Neural cell (in vitro differentiated cells): ENCODE measurements around the gene POGZ. TPM values are rescaled to one million over a fixed set of nuclear protein-coding genes. Genes with fewer than 3 reads are reported as not detected.
"Not testable (repeated sequence)": the region's sequence is repeated elsewhere in the genome, so short reads cannot be mapped to it uniquely, and the experiment has no call there.

ENCODE experiments used
- H2AFZ ChIP-seq: fragments of 200-600, 300-800 bp; sonication (generic), shearing (Covaris generic); 2 replicates; pipeline ENCODE4 v1.6.0; 2014; ENCODE audit warnings: low read depth, mild to moderate bottlenecking, antibody characterized with exemption, low read length, moderate library complexity
- H3F3A ChIP-seq: fragments of 200-600 bp; shearing (Covaris generic); 2 replicates; pipeline ENCODE4 v1.6.1; 2016; ENCODE audit warnings: mild to moderate bottlenecking, moderate library complexity, mixed read lengths, antibody characterized with exemption, low read length; ENCODE audit not compliant: insufficient read depth, poor library complexity, severe bottlenecking
- H3K27ac ChIP-seq: fragments of 200-600, 300-800 bp; sonication (generic), shearing (Covaris generic); 2 replicates; pipeline ENCODE4 v1.5.1; 2014; ENCODE audit warnings: mild to moderate bottlenecking, low read length, moderate library complexity
- H3K27me3 ChIP-seq: fragments of 300-800, 200-600 bp; sonication (generic), shearing (Covaris generic); 2 replicates; pipeline ENCODE4 v1.6.0; 2014; ENCODE audit warnings: mild to moderate bottlenecking, low read depth, low read length, moderate library complexity; ENCODE audit not compliant: insufficient read depth
- H3K36me3 ChIP-seq: fragments of 300-800, 200-600 bp; sonication (generic), shearing (Covaris generic); 2 replicates; pipeline ENCODE4 v1.5.1; 2014; ENCODE audit warnings: mild to moderate bottlenecking, antibody characterized with exemption, low read length, moderate library complexity; ENCODE audit not compliant: insufficient read depth
- H3K4me2 ChIP-seq: fragments of 300-800, 200-600 bp; sonication (generic), shearing (Covaris generic); 2 replicates; pipeline ENCODE4 v1.6.0; 2014; ENCODE audit warnings: mild to moderate bottlenecking, low read length
- H3K4me3 ChIP-seq: fragments of 300-800, 200-600 bp; sonication (generic), shearing (Covaris generic); 2 replicates; pipeline ENCODE4 v1.5.1; 2014; ENCODE audit warnings: mild to moderate bottlenecking, low read length, moderate library complexity
- H3K79me2 ChIP-seq: fragments of 200-600 bp; shearing (Covaris generic); replicated peaks from 2 replicates; pipeline ENCODE4 v1.6.0; 2014; ENCODE audit warnings: mild to moderate bottlenecking, low read length, moderate library complexity; ENCODE audit not compliant: insufficient read depth
- H3K9ac ChIP-seq: fragments of 300-800, 200-600 bp; sonication (generic), shearing (Covaris generic); 2 replicates; pipeline ENCODE4 v1.6.1; 2016; ENCODE audit warnings: mild to moderate bottlenecking, low read length, mixed read lengths
- H3K9me2 ChIP-seq: fragments of 200-600 bp; shearing (Covaris generic); 2 replicates; pipeline ENCODE4 v1.6.1; 2016; ENCODE audit warnings: mild to moderate bottlenecking, low read length, mixed read lengths; ENCODE audit not compliant: insufficient read depth
- H3K9me3 ChIP-seq: fragments of 200-600, 300-800 bp; sonication (generic), shearing (Covaris generic); 2 replicates; pipeline ENCODE4 v1.6.1; 2016; ENCODE audit warnings: mild to moderate bottlenecking, mixed run types, low read length, moderate library complexity, mixed read lengths
- H4K20me1 ChIP-seq: fragments of 200-600 bp; shearing (Covaris generic); 2 replicates; pipeline ENCODE4 v1.6.1; 2016; ENCODE audit warnings: mild to moderate bottlenecking, mixed run types; ENCODE audit not compliant: insufficient read depth
- EP300 ChIP-seq: fragments of 450-650 bp; conservative IDR thresholded peaks from 2 replicates; pipeline ENCODE4 v1.6.1; 2014; ENCODE audit warnings: antibody characterized with exemption, mild to moderate bottlenecking, moderate library complexity; ENCODE audit not compliant: poor library complexity, severe bottlenecking
- EZH2 ChIP-seq: fragments of 200-600, 300-800 bp; shearing (Covaris generic), sonication (generic); IDR thresholded peaks from 2 replicates; pipeline ENCODE4 v1.6.1; 2014; ENCODE audit warnings: antibody characterized with exemption, low read length, borderline replicate concordance, mild to moderate bottlenecking; ENCODE audit not compliant: insufficient read depth, poor library complexity, severe bottlenecking
- MXI1 ChIP-seq: fragments of 450-650 bp; conservative IDR thresholded peaks from 2 replicates; pipeline ENCODE4 v1.6.1; 2014; ENCODE audit warnings: antibody characterized with exemption, mild to moderate bottlenecking; ENCODE audit not compliant: poor library complexity, severe bottlenecking
- POLR2AphosphoS5 ChIP-seq: IDR thresholded peaks from 2 replicates; pipeline ENCODE4 v1.6.1; 2012
- RAD21 ChIP-seq: fragments of 450-650 bp; conservative IDR thresholded peaks from 2 replicates; pipeline ENCODE4 v1.6.1; 2014; ENCODE audit warnings: antibody characterized with exemption, mild to moderate bottlenecking, moderate library complexity
- REST ChIP-seq: IDR thresholded peaks from 2 replicates; pipeline ENCODE4 v1.6.1; 2012; ENCODE audit warnings: borderline replicate concordance
- SMC3 ChIP-seq: fragments of 450-650 bp; conservative IDR thresholded peaks from 2 replicates; pipeline ENCODE4 v1.6.1; 2014; ENCODE audit warnings: antibody characterized with exemption, mild to moderate bottlenecking, moderate library complexity; ENCODE audit not compliant: poor library complexity
- TAF1 ChIP-seq: IDR thresholded peaks from 2 replicates; pipeline ENCODE4 v1.6.1; 2012; ENCODE audit warnings: low read depth
- polyA plus RNA-seq: library from polyadenylated mRNA; depleted of rRNA; stranded (reverse); fragments of >200 nt; gene quantifications from 2 replicates; pipeline ENCODE4 v1.2.3, GENCODE V29; 2014
- TF ChIP-seq, protein P1 (sequence below): fragments of 450-650 bp; IDR thresholded peaks from 2 replicates; pipeline ENCODE4 v1.5.1; 2014; ENCODE audit warnings: antibody characterized with exemption, mild to moderate bottlenecking, moderate library complexity; ENCODE audit not compliant: poor library complexity, severe bottlenecking

Gene POGZ
- polyA plus RNA-seq, 1 donor from 2014 or later = 50.2 TPM

- no peak overlapping the region for H2AFZ ChIP-seq
- peaks cover 17% of the 10 kb centered on the region for H3K79me2 ChIP-seq
- no peaks in the 10 kb centered on the region for H4K20me1 ChIP-seq
- no peak for TF ChIP-seq RAD21
- no peak for TF ChIP-seq EZH2
- no peak for TF ChIP-seq SMC3
- no peak for TF ChIP-seq TAF1
- TF ChIP-seq, protein P1, sequence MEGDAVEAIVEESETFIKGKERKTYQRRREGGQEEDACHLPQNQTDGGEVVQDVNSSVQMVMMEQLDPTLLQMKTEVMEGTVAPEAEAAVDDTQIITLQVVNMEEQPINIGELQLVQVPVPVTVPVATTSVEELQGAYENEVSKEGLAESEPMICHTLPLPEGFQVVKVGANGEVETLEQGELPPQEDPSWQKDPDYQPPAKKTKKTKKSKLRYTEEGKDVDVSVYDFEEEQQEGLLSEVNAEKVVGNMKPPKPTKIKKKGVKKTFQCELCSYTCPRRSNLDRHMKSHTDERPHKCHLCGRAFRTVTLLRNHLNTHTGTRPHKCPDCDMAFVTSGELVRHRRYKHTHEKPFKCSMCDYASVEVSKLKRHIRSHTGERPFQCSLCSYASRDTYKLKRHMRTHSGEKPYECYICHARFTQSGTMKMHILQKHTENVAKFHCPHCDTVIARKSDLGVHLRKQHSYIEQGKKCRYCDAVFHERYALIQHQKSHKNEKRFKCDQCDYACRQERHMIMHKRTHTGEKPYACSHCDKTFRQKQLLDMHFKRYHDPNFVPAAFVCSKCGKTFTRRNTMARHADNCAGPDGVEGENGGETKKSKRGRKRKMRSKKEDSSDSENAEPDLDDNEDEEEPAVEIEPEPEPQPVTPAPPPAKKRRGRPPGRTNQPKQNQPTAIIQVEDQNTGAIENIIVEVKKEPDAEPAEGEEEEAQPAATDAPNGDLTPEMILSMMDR = no peak
- H3F3A ChIP-seq = peaks cover 10% of the 10 kb centered on the region
- H3K9me2 ChIP-seq = no peaks in the 10 kb centered on the region
- no peaks in the 10 kb centered on the region for H3K27me3 ChIP-seq
- H3K4me2 ChIP-seq = no peak overlapping the region
- no peak overlapping the region for H3K4me3 ChIP-seq
- no peaks in the 10 kb centered on the region for H3K9me3 ChIP-seq
- H3K9ac ChIP-seq = no peak overlapping the region
- no peaks in the 10 kb centered on the region for H3K36me3 ChIP-seq
- no peak overlapping the region for H3K27ac ChIP-seq
Measured at GRCh38 chr1:151401125-151401788, 58.0 kb downstream of the POGZ start.

DNA sequence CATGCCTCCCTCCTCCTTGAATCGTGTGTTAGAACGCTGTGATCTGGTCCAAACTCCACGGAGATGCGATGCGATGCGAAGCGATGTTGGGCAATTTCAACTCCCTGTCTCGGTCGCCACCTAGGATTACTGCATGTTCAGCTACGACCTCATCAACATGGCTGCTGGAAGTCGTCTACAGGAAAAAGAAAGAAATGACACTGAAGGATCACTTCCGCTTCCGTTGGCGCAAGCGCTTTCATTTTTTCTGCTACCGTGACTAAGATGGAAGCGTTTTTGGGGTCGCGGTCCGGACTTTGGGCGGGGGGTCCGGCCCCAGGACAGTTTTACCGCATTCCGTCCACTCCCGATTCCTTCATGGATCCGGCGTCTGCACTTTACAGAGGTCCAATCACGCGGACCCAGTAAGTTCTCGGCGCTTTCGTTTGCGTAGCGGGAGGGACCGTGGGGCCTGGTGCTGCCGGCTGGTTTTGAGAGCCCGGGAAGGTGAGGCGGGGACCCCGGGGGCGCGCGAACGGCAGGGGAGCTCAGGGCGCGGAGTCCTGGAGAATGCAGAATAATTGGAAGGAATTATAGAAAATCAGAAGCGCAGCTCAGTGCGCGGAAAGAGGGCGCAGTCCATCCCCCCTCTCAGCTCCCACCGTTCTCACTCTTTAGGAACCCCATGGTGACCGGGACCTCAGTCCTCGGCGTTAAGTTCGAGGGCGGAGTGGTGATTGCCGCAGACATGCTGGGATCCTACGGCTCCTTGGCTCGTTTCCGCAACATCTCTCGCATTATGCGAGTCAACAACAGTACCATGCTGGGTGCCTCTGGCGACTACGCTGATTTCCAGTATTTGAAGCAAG, 59.7 kb downstream of the POGZ start, which contains the start of gene PSMB4:
TSS of gene PSMB4 (plus strand) at position 250 of the 848 bp plus-strand sequence. CDS start at position 265, 15 bp downstream.
- Histone ChIP-seq H3K4me3 (peak within 1 kb of the TSS; percentile 86), H3K27ac (peak within 1 kb of the TSS; percentile 86), H3K4me2 (peak within 1 kb of the TSS; percentile 81), H3K27me3 (no peaks in the 10 kb centered on the region), H3K9ac (peak within 1 kb of the TSS; percentile 83), H4K20me1 (no peaks in the 10 kb centered on the region), H3K9me2 (no peaks in the 10 kb centered on the region), H3F3A (peaks cover 10% of the 10 kb centered on the region), H3K36me3 (no peaks in the 10 kb centered on the region), H3K79me2 (peaks cover 17% of the 10 kb centered on the region), H3K9me3 (no peaks in the 10 kb centered on the region), H2AFZ (peak within 1 kb of the TSS; percentile 30)
- TF ChIP-seq POLR2AphosphoS5 (peak; percentile 99), EP300 (peak; percentile 47), EZH2 (no peak), TAF1 (peak; percentile 79), SMC3 (peak; percentile 47), MXI1 (peak; percentile 71), RAD21 (peak; percentile 71), REST (peak; percentile 92)
- TF ChIP-seq, protein P1 = peak; percentile 82

GRCh38 chr1:151396265-151396664, 63.0 kb downstream of the POGZ start:
- not testable (repeated sequence) for H3K4me3 ChIP-seq, H3K4me2 ChIP-seq, H2AFZ ChIP-seq, H3K27ac ChIP-seq, H3K36me3 ChIP-seq, H3K27me3 ChIP-seq, H3F3A ChIP-seq, H3K9ac ChIP-seq, H3K9me3 ChIP-seq, H3K9me2 ChIP-seq, H4K20me1 ChIP-seq
- peaks cover 14% of the 10 kb centered on the region for H3K79me2 ChIP-seq
